ENCODE data around the gene MGAM2. TPM values are rescaled to one million over a fixed set of nuclear protein-coding genes. Genes with fewer than 3 reads are reported as not detected.

Gene MGAM2
- total and polyA plus RNA-seq, 2 experiments from 2014 or later: 0.07 TPM; not detected in 1

- H3K4me3 Mint-ChIP-seq: no peak overlapping the region
- no peaks in the 10 kb centered on the region for H3K9me3 Mint-ChIP-seq
- H2AFZ ChIP-seq: no peak overlapping the region
- H3K4me1 ChIP-seq (ENCODE audit: insufficient read depth): no peaks in the 10 kb centered on the region
- peaks cover 2% of the 10 kb centered on the region for H3K27me3 Mint-ChIP-seq (ENCODE audit: insufficient read depth, low read depth, poor library complexity)
- H3K79me2 ChIP-seq (replicated peaks; ENCODE audit: insufficient read depth): no peaks in the 10 kb centered on the region
- H3K4me3 ChIP-seq: no peak overlapping the region
- ATAC-seq (no peak), DNase-seq (ENCODE audit: low spot score) (no peak)
- no peaks in the 10 kb centered on the region for H3F3A ChIP-seq (replicated peaks; ENCODE audit: low read depth)
- H3K27me3 ChIP-seq (ENCODE audit: insufficient read depth): no peaks in the 10 kb centered on the region
- H3K4me1 Mint-ChIP-seq: no peaks in the 10 kb centered on the region
- H3K36me3 Mint-ChIP-seq (ENCODE audit: low read depth): no peaks in the 10 kb centered on the region
- H3K4me2 ChIP-seq: no peak overlapping the region
- no peaks in the 10 kb centered on the region for H4K20me1 ChIP-seq (replicated peaks; ENCODE audit: insufficient read depth)
- no peak overlapping the region for H3K27ac ChIP-seq (ENCODE audit: low read depth)
- no peaks in the 10 kb centered on the region for H3K36me3 ChIP-seq (ENCODE audit: insufficient read depth)
- no peaks in the 10 kb centered on the region for H3K9me2 ChIP-seq (ENCODE audit: insufficient read depth)
- TF ChIP-seq EZH2 (IDR thresholded peaks at IDR 0.05; ENCODE audit: low read depth, unreplicated experiment) (no peak), CTCF (conservative IDR thresholded peaks at IDR 0.05; ENCODE audit: low read depth in 2 of 2) (no peak), EZH2phosphoT487 (IDR thresholded peaks at IDR 0.05; ENCODE audit: unreplicated experiment) (no peak), ZNF331 (CRISPR knock-in tag; IDR thresholded peaks at IDR 0.05; ENCODE audit: low read depth) (no peak), ZNF462 (CRISPR knock-in tag; IDR thresholded peaks at IDR 0.05) (no peak), CREB1 (CRISPR knock-in tag; IDR thresholded peaks at IDR 0.05; ENCODE audit: low read depth) (no peak), JUNB (IDR thresholded peaks at IDR 0.05; ENCODE audit: unreplicated experiment) (no peak), ZNF114 (CRISPR knock-in tag; IDR thresholded peaks at IDR 0.05) (no peak), POLR2AphosphoS5 (IDR thresholded peaks at IDR 0.05; ENCODE audit: low read depth) (no peak), NANOG (IDR thresholded peaks at IDR 0.05; ENCODE audit: borderline replicate concordance) (no peak), ETS1 (IDR thresholded peaks at IDR 0.05) (no peak), STAT1 (IDR thresholded peaks at IDR 0.05; ENCODE audit: unreplicated experiment) (no peak), REST (IDR thresholded peaks at IDR 0.05; ENCODE audit: unreplicated experiment) (no peak)
- no peak overlapping the region for H3K27ac Mint-ChIP-seq
Observed at GRCh38 chr7:142185801-142186200, 74.3 kb downstream of the MGAM2 start.
